Thyroid gland (tissue), 4 donors: ENCODE data around the gene SCN2A. TPM values are rescaled to one million over a fixed set of nuclear protein-coding genes. Genes with fewer than 3 reads are reported as not detected.

ENCODE experiments used
- DNase-seq, 2 donors: peaks; one replicate each; pipeline ENCODE4 v3.0.0-alpha.2; 2019
- H3K27ac ChIP-seq, 3 donors: fragments of 200-600 bp; sonication (generic); 1 replicate in 2 of 3; 2 replicates in 1 of 3; pipeline ENCODE4 v1.5.1; 2016 to 2019; ENCODE audit warnings: mild to moderate bottlenecking in 1 of 3, moderate library complexity in 1 of 3
- H3K27me3 ChIP-seq: fragments of 200-600 bp; sonication (generic); one replicate; pipeline ENCODE4 v1.5.1; 2019
- H3K36me3 ChIP-seq, 2 donors: fragments of 200-600 bp; sonication (generic); one replicate each; pipeline ENCODE4 v1.5.1; 2016 to 2019
- H3K4me1 ChIP-seq, 2 donors: fragments of 200-600 bp; sonication (generic); one replicate each; pipeline ENCODE4 v1.5.1; 2017 to 2019
- H3K4me3 ChIP-seq, 3 donors: fragments of 200-600 bp; sonication (generic); replicated peaks in 1 of 3; 1 replicate in 2 of 3; 2 replicates in 1 of 3; pipeline ENCODE4 v1.5.1; 2016; ENCODE audit warnings: mild to moderate bottlenecking in 1 of 3
- H3K9me3 ChIP-seq: fragments of 200-600 bp; sonication (generic); one replicate; pipeline ENCODE4 v1.5.1; 2017
- POLR2A ChIP-seq, 2 donors: fragments of 450-650 bp; IDR thresholded peaks; one replicate each; pipeline ENCODE4 v1.6.1; 2017; ENCODE audit warnings: antibody characterized with exemption in 2 of 2, mild to moderate bottlenecking in 2 of 2, moderate library complexity in 1 of 2
- whole genome bisulfite sequencing, 2 donors: methylation state at CpG; one replicate each; pipeline ENCODE4 v1.1.5; 2017; 5-methylcytosine and 5-hydroxymethylcytosine counted together
- intact Hi-C: fragments of 100-400 bp; cut with DNase I; formaldehyde crosslinking; loops from one replicate; pipeline ENCODE4 v1.15.1; 2023
- total RNA-seq, 4 donors: library from RNA; depleted of rRNA; stranded (reverse); fragments of >200 nt; gene quantifications; one replicate each; pipeline ENCODE4 v1.2.3, GENCODE V29; 2016
- TF ChIP-seq, protein P1 (sequence below), 6 experiments: fragments of 200-600 bp in 3 of 6; fragments of 450-650 bp in 3 of 6; sonication (generic) in 3 of 6; IDR thresholded peaks; one replicate each; pipeline ENCODE4 v1.5.1; 2016 to 2019; ENCODE audit warnings: antibody characterized with exemption in 6 of 6, mild to moderate bottlenecking in 2 of 6, inconsistent platforms in 1 of 6, moderate library complexity in 1 of 6

SCN2A gene
- total RNA-seq, 4 donors from 2014 or later = under 0.01 to 0.33 (median 0.15) TPM

DNA sequence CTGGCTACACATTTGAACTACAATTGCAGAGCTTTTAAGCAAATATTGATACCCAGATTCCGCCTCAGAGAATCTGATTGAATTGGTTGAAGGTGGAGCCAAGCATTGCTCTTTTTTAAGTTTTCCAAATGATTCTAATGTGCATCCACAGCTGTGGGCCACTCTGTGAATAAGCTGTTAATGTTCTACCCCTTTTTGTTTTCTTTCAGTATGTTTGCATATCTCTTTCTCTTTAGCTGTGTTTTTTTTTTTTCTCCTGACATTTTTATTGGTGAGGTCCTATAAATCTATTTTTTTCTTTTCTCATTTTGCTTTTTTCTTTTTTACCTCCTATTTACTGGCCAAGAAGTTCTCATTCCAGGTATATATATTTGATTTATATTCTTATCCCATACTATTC is 41.9 kb upstream of the SCN2A start:
- Histone ChIP-seq H3K27me3 (no peaks in the 10 kb centered on the region), H3K9me3 (no peaks in the 10 kb centered on the region), H3K4me1 (no peaks in the 10 kb centered on the region), H3K27ac (no peak overlapping the region), H3K36me3 (no peaks in the 10 kb centered on the region), H3K4me3 (no peak overlapping the region)
- 83 to 95% methylated on average over 1 of the region's 1 CpG for WGBS, 2 donors
- no peak for DNase-seq
- no peak for TF ChIP-seq POLR2A (IDR thresholded peaks at IDR 0.05)
- TF ChIP-seq, protein P1, sequence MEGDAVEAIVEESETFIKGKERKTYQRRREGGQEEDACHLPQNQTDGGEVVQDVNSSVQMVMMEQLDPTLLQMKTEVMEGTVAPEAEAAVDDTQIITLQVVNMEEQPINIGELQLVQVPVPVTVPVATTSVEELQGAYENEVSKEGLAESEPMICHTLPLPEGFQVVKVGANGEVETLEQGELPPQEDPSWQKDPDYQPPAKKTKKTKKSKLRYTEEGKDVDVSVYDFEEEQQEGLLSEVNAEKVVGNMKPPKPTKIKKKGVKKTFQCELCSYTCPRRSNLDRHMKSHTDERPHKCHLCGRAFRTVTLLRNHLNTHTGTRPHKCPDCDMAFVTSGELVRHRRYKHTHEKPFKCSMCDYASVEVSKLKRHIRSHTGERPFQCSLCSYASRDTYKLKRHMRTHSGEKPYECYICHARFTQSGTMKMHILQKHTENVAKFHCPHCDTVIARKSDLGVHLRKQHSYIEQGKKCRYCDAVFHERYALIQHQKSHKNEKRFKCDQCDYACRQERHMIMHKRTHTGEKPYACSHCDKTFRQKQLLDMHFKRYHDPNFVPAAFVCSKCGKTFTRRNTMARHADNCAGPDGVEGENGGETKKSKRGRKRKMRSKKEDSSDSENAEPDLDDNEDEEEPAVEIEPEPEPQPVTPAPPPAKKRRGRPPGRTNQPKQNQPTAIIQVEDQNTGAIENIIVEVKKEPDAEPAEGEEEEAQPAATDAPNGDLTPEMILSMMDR (IDR thresholded peaks at IDR 0.05) = no peak
- intact Hi-C loops = no loop called here

DNA sequence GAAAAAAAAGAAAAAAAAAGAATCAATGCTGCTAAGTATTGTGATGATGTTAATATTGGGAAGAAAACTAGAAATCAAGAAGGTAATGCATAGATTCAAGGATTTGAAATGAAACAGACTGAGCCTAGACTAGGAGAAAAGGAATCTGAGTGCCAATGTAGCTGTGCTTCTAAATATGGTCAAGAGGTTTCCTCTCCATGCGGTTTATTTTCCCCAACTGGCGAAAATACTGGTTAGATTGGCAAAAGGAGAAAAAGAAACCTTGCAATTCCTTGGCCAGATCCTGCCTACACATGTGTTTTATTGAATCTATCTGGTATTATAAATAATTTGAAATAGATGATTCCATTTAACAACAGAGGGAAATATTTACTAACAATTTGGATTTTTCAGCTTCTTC is 41.0 kb upstream of the SCN2A start:
- Histone ChIP-seq H3K9me3 (no peaks in the 10 kb centered on the region), H3K4me1 (no peaks in the 10 kb centered on the region), H3K4me3 (no peak overlapping the region), H3K36me3 (no peaks in the 10 kb centered on the region), H3K27ac (peak overlapping the region in 1 of 3 donors; percentile 13), H3K27me3 (no peaks in the 10 kb centered on the region)
- intact Hi-C loops = no loop called here
- TF ChIP-seq, protein P1 (IDR thresholded peaks at IDR 0.05) = no peak
- no peak for TF ChIP-seq POLR2A (IDR thresholded peaks at IDR 0.05)
- 69 to 81% methylated on average over 2 of the region's 2 CpGs for WGBS, 2 donors
- no peak for DNase-seq

DNA sequence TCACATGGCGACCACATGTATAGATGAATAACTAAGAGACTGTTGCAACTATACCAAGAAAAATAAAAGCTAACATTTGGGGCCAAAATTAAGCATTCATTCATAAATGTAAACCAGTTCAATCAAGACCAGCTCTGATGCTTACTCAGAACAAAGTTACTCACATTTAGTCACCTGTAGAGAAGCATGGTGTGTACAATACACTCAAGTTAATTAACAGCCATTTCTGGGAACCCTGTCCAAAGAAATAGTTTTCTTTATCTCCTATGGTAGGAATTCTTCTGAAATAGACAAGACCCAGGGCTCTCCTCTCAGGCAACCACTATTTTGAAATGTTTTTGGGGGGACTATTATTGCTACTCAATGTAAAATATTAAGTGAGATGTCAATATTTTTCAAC is 37.0 kb upstream of the SCN2A start:
- H3K27me3 ChIP-seq = no peaks in the 10 kb centered on the region
- intact Hi-C loops = no loop called here
- no peaks in the 10 kb centered on the region for H3K9me3 ChIP-seq
- WGBS, 2 donors = 89% methylated on average over 1 of the region's 1 CpG
- no peak for TF ChIP-seq POLR2A (IDR thresholded peaks at IDR 0.05)
- TF ChIP-seq, protein P1 (IDR thresholded peaks at IDR 0.05) = no peak
- no peaks in the 10 kb centered on the region for H3K36me3 ChIP-seq
- no peak overlapping the region for H3K4me3 ChIP-seq
- H3K27ac ChIP-seq = no peak overlapping the region
- DNase-seq = no peak
- no peaks in the 10 kb centered on the region for H3K4me1 ChIP-seq

DNA sequence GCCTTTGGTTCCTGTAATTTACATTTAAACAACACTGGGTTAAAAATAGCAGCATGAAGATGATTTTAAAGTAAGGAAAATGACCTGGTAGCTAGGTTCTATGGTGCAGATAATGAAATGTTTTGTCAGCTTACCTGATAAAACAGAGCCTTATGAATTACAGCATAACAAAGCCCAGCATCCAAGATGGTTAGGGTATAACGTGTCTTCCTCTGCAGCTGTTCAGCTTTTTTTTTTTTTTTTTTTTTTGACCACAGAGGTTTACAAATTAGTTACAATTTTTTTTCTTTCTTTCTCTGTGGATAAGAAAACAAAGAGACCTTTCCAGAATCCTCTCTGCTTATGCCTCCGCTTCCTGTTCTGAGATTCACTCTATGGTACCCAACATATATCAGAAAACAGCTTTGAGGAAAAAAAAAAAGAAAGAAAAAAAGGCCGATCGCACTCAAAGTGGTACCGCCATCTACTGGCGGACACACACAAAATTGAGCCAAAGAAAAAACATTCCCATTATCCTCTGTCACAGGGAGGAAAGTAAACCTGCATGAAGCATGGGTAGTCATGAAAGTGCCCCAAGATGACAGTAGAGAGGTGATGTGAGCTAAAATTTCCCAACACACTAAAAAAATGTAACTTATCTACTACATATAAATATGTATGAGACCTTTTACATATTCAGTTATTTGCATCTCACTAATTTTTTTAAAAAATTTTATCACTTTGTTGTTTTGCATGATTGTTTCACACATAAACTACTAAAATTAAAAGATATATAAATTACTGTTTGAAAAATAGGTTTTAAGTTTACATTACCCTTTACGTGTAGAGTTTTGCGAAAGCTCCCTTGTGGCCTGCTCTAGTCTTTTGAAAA is 35.3 kb upstream of the SCN2A start, which contains the start of gene SCN3A:
Gene SCN3A, minus strand, starts transcription at position 362 of the 871 bp plus-strand sequence. CDS start 27,656 bp downstream, outside the sequence.
- Histone ChIP-seq H3K36me3 (no peaks in the 10 kb centered on the region), H3K4me3 (no peak within 1 kb of the TSS), H3K27ac (no peak within 1 kb of the TSS), H3K9me3 (no peaks in the 10 kb centered on the region), H3K4me1 (no peaks in the 10 kb centered on the region), H3K27me3 (no peaks in the 10 kb centered on the region)
- TF ChIP-seq POLR2A (IDR thresholded peaks at IDR 0.05) = no peak
- TF ChIP-seq, protein P1 (IDR thresholded peaks at IDR 0.05) = peak in 3 of 6 experiments; percentile 19 to 59 (median 50)
- DNase-seq = peak; percentile 5 to 12
- intact Hi-C loops = no loop called here
- WGBS, 2 donors = 22 to 25% methylated on average over 8 of the region's 8 CpGs

DNA sequence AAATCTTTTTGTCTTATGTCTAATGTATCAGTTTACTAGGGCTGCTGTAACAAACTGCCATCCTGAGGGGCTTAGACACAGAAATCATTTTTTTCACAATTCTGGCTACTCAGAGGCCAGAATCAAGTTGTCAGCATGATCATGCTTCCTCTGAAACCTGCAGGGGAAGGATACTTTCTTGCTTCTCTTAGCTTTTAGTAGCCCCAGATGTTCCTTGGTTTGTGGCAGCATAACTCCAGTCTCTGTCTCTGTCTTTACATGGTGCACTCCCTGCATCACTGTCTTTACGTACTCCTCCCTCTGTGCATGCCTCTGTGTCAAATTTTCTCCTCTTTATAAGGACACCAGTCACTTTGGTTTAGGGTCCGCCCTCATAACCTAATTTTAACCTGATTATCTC is 33.3 kb upstream of the SCN2A start:
- H3K4me3 ChIP-seq = no peak overlapping the region
- WGBS, 2 donors = 86 to 87% methylated on average over 2 of the region's 2 CpGs
- no peak for TF ChIP-seq POLR2A (IDR thresholded peaks at IDR 0.05)
- TF ChIP-seq, protein P1 (IDR thresholded peaks at IDR 0.05) = no peak

More for the DNA sequence above, 33.3 kb upstream of the SCN2A start:
- no peak overlapping the region for H3K27ac ChIP-seq
- DNase-seq = no peak
- H3K4me1 ChIP-seq = no peaks in the 10 kb centered on the region
- H3K36me3 ChIP-seq = no peaks in the 10 kb centered on the region
- H3K27me3 ChIP-seq = no peaks in the 10 kb centered on the region
- intact Hi-C loops = no loop called here
- no peaks in the 10 kb centered on the region for H3K9me3 ChIP-seq
